ENCODE data around the gene NME7. TPM values are rescaled to one million over a fixed set of nuclear protein-coding genes. Genes with fewer than 3 reads are reported as not detected.

Gene NME7
- total RNA-seq, 1 experiment from 2014 or later, result 13.2 TPM

GRCh38 chr1:169298441-169298840 is 69.2 kb downstream of the NME7 start:
- WGBS (ENCODE audit: extremely low coverage, insufficient read length, low lambda C conversion rate), result no CpG with 5 or more reads among the region's 4 CpGs
- Mint-ChIP-seq H3K36me3 (ENCODE audit: insufficient read depth in 1 of 3, low read depth in 3 of 3) (peaks cover 0 to 4% (median 0%) of the 10 kb centered on the region in 3 experiments; a peak in 4 of 7 replicates), H3K27me3 (ENCODE audit: low read depth) (no peaks in the 10 kb centered on the region)

More at GRCh38 chr1:169298441-169298840, 69.2 kb downstream of the NME7 start:
- Histone ChIP-seq H3K27ac (ENCODE audit: insufficient read length, low read depth, low read length) (no peak overlapping the region), H2AFZ (ENCODE audit: low read length) (no peak overlapping the region), H4K5ac (ENCODE audit: insufficient read length, low read depth, low read length) (no peak overlapping the region), H4K20me1 (ENCODE audit: control insufficient read depth, insufficient read depth, insufficient read length) (no peaks in the 10 kb centered on the region), H3K23ac (ENCODE audit: insufficient read length, low read depth, low read length) (no peak overlapping the region), H3K4me1 (ENCODE audit: insufficient read depth, low read length) (no peaks in the 10 kb centered on the region), H2BK20ac (ENCODE audit: low read depth, low read length, poor library complexity, severe bottlenecking) (no peak overlapping the region), H2BK12ac (ENCODE audit: insufficient read length, low read depth, low read length) (no peak overlapping the region), H3K79me1 (ENCODE audit: insufficient read depth, low read depth, low read length, poor library complexity, severe bottlenecking) (no peaks in the 10 kb centered on the region), H2BK120ac (ENCODE audit: low read depth, low read length, poor library complexity, severe bottlenecking) (no peak overlapping the region), H2BK5ac (ENCODE audit: insufficient read length, low read length) (no peak overlapping the region), H2AK5ac (ENCODE audit: insufficient read length, low read length) (no peak overlapping the region), H3K9ac (ENCODE audit: extremely low read depth, insufficient read length, low read length) (no peak overlapping the region), H3K18ac (ENCODE audit: insufficient read length, low read depth, low read length) (no peak overlapping the region), H3K4ac (ENCODE audit: low read depth, low read length) (no peak overlapping the region), H4K91ac (ENCODE audit: insufficient read length, low read depth, low read length) (no peak overlapping the region), H3K23me2 (ENCODE audit: insufficient read length, low read depth, low read length, poor library complexity, severe bottlenecking) (no peaks in the 10 kb centered on the region), H3T11ph (ENCODE audit: low read length) (no peak overlapping the region), H3K9me3 (ENCODE audit: control insufficient read depth, low read depth, low read length) (no peaks in the 10 kb centered on the region), H4K8ac (replicated peaks; ENCODE audit: insufficient read length, low read depth, low read length) (no peak overlapping the region), H3K27me3 (ENCODE audit: insufficient read depth, low read length) (no peaks in the 10 kb centered on the region), H2BK15ac (ENCODE audit: low read depth, low read length) (no peak overlapping the region), H3K14ac (ENCODE audit: insufficient read depth, low read length) (no peak overlapping the region), H3K79me2 (ENCODE audit: insufficient read depth, low read length) (no peaks in the 10 kb centered on the region), H3K56ac (ENCODE audit: insufficient read length, low read depth, low read length) (no peak overlapping the region), H3K4me2 (ENCODE audit: insufficient read depth, insufficient read length, low read length) (no peak overlapping the region)
- Mint-ChIP-seq H3K9me3 (no peaks in the 10 kb centered on the region), H3K4me3 (no peak overlapping the region), H3K27ac (no peak overlapping the region; a peak in 1 of 7 replicates), H3K4me1 (peaks cover 10 to 11% of the 10 kb centered on the region in 2 experiments)
- no peak for DNase-seq
- TF ChIP-seq, protein P1, sequence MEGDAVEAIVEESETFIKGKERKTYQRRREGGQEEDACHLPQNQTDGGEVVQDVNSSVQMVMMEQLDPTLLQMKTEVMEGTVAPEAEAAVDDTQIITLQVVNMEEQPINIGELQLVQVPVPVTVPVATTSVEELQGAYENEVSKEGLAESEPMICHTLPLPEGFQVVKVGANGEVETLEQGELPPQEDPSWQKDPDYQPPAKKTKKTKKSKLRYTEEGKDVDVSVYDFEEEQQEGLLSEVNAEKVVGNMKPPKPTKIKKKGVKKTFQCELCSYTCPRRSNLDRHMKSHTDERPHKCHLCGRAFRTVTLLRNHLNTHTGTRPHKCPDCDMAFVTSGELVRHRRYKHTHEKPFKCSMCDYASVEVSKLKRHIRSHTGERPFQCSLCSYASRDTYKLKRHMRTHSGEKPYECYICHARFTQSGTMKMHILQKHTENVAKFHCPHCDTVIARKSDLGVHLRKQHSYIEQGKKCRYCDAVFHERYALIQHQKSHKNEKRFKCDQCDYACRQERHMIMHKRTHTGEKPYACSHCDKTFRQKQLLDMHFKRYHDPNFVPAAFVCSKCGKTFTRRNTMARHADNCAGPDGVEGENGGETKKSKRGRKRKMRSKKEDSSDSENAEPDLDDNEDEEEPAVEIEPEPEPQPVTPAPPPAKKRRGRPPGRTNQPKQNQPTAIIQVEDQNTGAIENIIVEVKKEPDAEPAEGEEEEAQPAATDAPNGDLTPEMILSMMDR (conservative IDR thresholded peaks at IDR 0.05), result no peak

All from H9 (cell line).